IPS DF 6.9 (cell line): Measurements from ENCODE around the gene LRRC8A.
A peak's percentile ranks its signal among the peaks of the same experiment; 100 is the strongest.
"Not testable (repeated sequence)": the region's sequence is repeated elsewhere in the genome, so short reads cannot be mapped to it uniquely, and the experiment has no call there.

Experiments used
- DNase-seq: peaks from one replicate; pipeline ENCODE4 v3.0.0-alpha.2; 2013; ENCODE audit warnings: low read depth, low spot score
- H3K27ac ChIP-seq: one replicate; pipeline ENCODE4 v1.5.1; 2013; ENCODE audit warnings: low read length, control low read depth
- H3K27me3 ChIP-seq: 2 replicates; pipeline ENCODE4 v1.6.1; 2013; ENCODE audit warnings: mild to moderate bottlenecking, low read length; ENCODE audit not compliant: control insufficient read depth, insufficient read depth
- H3K36me3 ChIP-seq: 2 replicates; pipeline ENCODE4 v1.6.1; 2013; ENCODE audit warnings: low read length; ENCODE audit not compliant: control insufficient read depth, insufficient read depth
- H3K4me1 ChIP-seq: 2 replicates; pipeline ENCODE4 v1.6.1; 2013; ENCODE audit warnings: low read length; ENCODE audit not compliant: control insufficient read depth, insufficient read depth
- H3K4me3 ChIP-seq: 2 replicates; pipeline ENCODE4 v1.5.1; 2013; ENCODE audit warnings: mild to moderate bottlenecking, low read length
- H3K9me3 ChIP-seq: 2 replicates; pipeline ENCODE4 v1.6.1; 2013; ENCODE audit warnings: low read length, inconsistent platforms; ENCODE audit not compliant: control insufficient read depth, insufficient read depth
- WGBS: extraction: QIAGEN DNeasy Blood & Tissue Kit; methylation state at CpG from one replicate; pipeline ENCODE4 v1.1.7; 2013; ENCODE audit warnings: mixed read lengths, missing lambda C conversion rate; ENCODE audit not compliant: insufficient read length, insufficient coverage; 5-methylcytosine and 5-hydroxymethylcytosine counted together

The LRRC8A gene

GRCh38 chr9:128881884-128882676 lies at the start of gene LRRC8A, which contains the start of gene KYAT1:
Gene LRRC8A (plus strand): TSS chr9:128882133. CDS start chr9:128907165, 25,032 bp downstream.
Gene KYAT1 (minus strand): TSS chr9:128881950. CDS start chr9:128845405, 36,545 bp downstream.
- peaks cover 7% of the 10 kb centered on the region; the same call in 1 of the 2 replicates for H3K36me3 ChIP-seq
- peak within 1 kb of the TSS; percentile 62 for H3K4me3 ChIP-seq
- no peak within 1 kb of the TSS for H3K27ac ChIP-seq
- H3K4me1 ChIP-seq: 0 out of 2 replicates have a peak, but pooled peaks cover 1% of the 10 kb centered on the region
- no peaks in the 10 kb centered on the region for H3K9me3 ChIP-seq
- DNase-seq: peak; percentile 94
- no CpG with 5 or more reads among the region's 70 CpGs for WGBS
- H3K27me3 ChIP-seq: no peaks in the 10 kb centered on the region

GRCh38 chr9:128833696-128834095 lies 48.2 kb upstream of the LRRC8A start:
- H3K36me3 ChIP-seq: peaks cover 5% of the 10 kb centered on the region; the same call in 1 of the 2 replicates
- no peak overlapping the region for H3K27ac ChIP-seq
- DNase-seq: no peak
- no peaks in the 10 kb centered on the region for H3K27me3 ChIP-seq
- H3K4me1 ChIP-seq: no peaks in the 10 kb centered on the region; the same call in 1 of the 2 replicates
- H3K4me3 ChIP-seq: no peak overlapping the region
- no peaks in the 10 kb centered on the region for H3K9me3 ChIP-seq
- no CpG with 5 or more reads among the region's 10 CpGs for WGBS

- WGBS: no CpG with 5 or more reads among the region's 28 CpGs
- Histone ChIP-seq H3K9me3 (no peaks in the 10 kb centered on the region), H3K36me3 (peaks cover 5% of the 10 kb centered on the region; the same call in 1 of the 2 replicates), H3K4me3 (no peak overlapping the region), H3K4me1 (no peaks in the 10 kb centered on the region), H3K27me3 (no peaks in the 10 kb centered on the region), H3K27ac (no peak overlapping the region)
- no peak for DNase-seq
Observed at GRCh38 chr9:128835246-128836210, 46.4 kb upstream of the LRRC8A start.

GRCh38 chr9:128836509-128837145 lies 45.3 kb upstream of the LRRC8A start:
- Histone ChIP-seq H3K4me1 (no peaks in the 10 kb centered on the region), H3K27ac (no peak overlapping the region), H3K27me3 (no peaks in the 10 kb centered on the region), H3K9me3 (no peaks in the 10 kb centered on the region), H3K4me3 (no peak overlapping the region), H3K36me3 (peaks cover 5% of the 10 kb centered on the region; the same call in 1 of the 2 replicates)
- no peak for DNase-seq
- WGBS: no CpG with 5 or more reads among the region's 14 CpGs

GRCh38 chr9:128838338-128838737 lies 43.6 kb upstream of the LRRC8A start:
- Histone ChIP-seq H3K9me3 (no peaks in the 10 kb centered on the region), H3K36me3 (peaks cover 3% of the 10 kb centered on the region; the same call in 1 of the 2 replicates), H3K4me1 (no peaks in the 10 kb centered on the region), H3K27me3 (no peaks in the 10 kb centered on the region), H3K27ac (no peak overlapping the region), H3K4me3 (no peak overlapping the region)
- DNase-seq: no peak
- WGBS: no CpG with 5 or more reads among the region's 3 CpGs

GRCh38 chr9:128840524-128840923 lies 41.4 kb upstream of the LRRC8A start:
- no CpG with 5 or more reads among the region's 1 CpG for WGBS
- Histone ChIP-seq H3K4me3 (no peak overlapping the region), H3K36me3 (no peaks in the 10 kb centered on the region; the same call in 1 of the 2 replicates), H3K27me3 (no peaks in the 10 kb centered on the region), H3K4me1 (no peaks in the 10 kb centered on the region), H3K27ac (no peak overlapping the region), H3K9me3 (no peaks in the 10 kb centered on the region)
- DNase-seq: no peak

GRCh38 chr9:128841694-128842492 lies 40.0 kb upstream of the LRRC8A start:
- H3K4me1 ChIP-seq: no peaks in the 10 kb centered on the region
- DNase-seq: no peak
- H3K4me3 ChIP-seq: no peak overlapping the region
- no peak overlapping the region for H3K27ac ChIP-seq
- 100% methylated on average over 3 of the region's 12 CpGs for WGBS
- H3K9me3 ChIP-seq: no peaks in the 10 kb centered on the region
- no peaks in the 10 kb centered on the region for H3K27me3 ChIP-seq
- H3K36me3 ChIP-seq: no peaks in the 10 kb centered on the region

GRCh38 chr9:128843171-128843570 lies 38.8 kb upstream of the LRRC8A start:
- no CpG with 5 or more reads among the region's 7 CpGs for WGBS
- H3K27me3 ChIP-seq, H3K27ac ChIP-seq, H3K9me3 ChIP-seq, H3K4me3 ChIP-seq, H3K36me3 ChIP-seq, H3K4me1 ChIP-seq, DNase-seq: not testable (repeated sequence)

- Histone ChIP-seq H3K36me3 (no peaks in the 10 kb centered on the region), H3K4me3 (no peak overlapping the region), H3K4me1 (no peaks in the 10 kb centered on the region), H3K9me3 (no peaks in the 10 kb centered on the region), H3K27ac (no peak overlapping the region), H3K27me3 (no peaks in the 10 kb centered on the region)
- WGBS: no CpG with 5 or more reads among the region's 13 CpGs
- DNase-seq: no peak
Observed at GRCh38 chr9:128845186-128845931, 36.6 kb upstream of the LRRC8A start.
